HepG2 (cell line): Measurements from ENCODE around the gene ZNF22. TPM values are rescaled to one million over a fixed set of nuclear protein-coding genes. Genes with fewer than 3 reads are reported as not detected.

ENCODE experiments used
- CENPT ChIP-seq: sonication (generic); formaldehyde crosslinking; IDR thresholded peaks from 2 replicates; pipeline ENCODE4 v1.8.0; 2022; ENCODE audit warnings: low read depth, mild to moderate bottlenecking, moderate library complexity, missing genetic modification reagents
- CREB1 ChIP-seq, 2 experiments: fragments of 450-650 bp in 1 of 2; IDR thresholded peaks; 2 replicates each; pipeline ENCODE4 v1.6.1; 2016 to 2017; ENCODE audit warnings: control low read depth in 1 of 2, mild to moderate bottlenecking in 1 of 2, missing compliant biosample characterization in 1 of 2, missing genetic modification characterization in 1 of 2
- FOXA3 ChIP-seq: IDR thresholded peaks from 2 replicates; pipeline ENCODE4 v1.6.1; 2016; ENCODE audit warnings: missing genetic modification reagents, missing compliant biosample characterization
- IKZF5 ChIP-seq: IDR thresholded peaks from 2 replicates; pipeline ENCODE4 v1.6.1; 2018; ENCODE audit warnings: missing genetic modification reagents, mild to moderate bottlenecking, missing compliant biosample characterization
- RCOR2 ChIP-seq: IDR thresholded peaks from 2 replicates; pipeline ENCODE4 v1.6.1; 2016; ENCODE audit warnings: missing biosample characterization, missing genetic modification reagents
- SUZ12 ChIP-seq: fragments of 150-350 bp; IDR thresholded peaks from 2 replicates; pipeline ENCODE4 v1.6.1; 2014; ENCODE audit warnings: low read depth, low read length
- ZBTB38 ChIP-seq: sonication (generic); formaldehyde crosslinking; IDR thresholded peaks from 2 replicates; pipeline ENCODE4 v1.5.1; 2020; ENCODE audit warnings: mild to moderate bottlenecking, missing genetic modification reagents
- ZKSCAN8 ChIP-seq: IDR thresholded peaks from 2 replicates; pipeline ENCODE4 v1.6.1; 2016; ENCODE audit warnings: borderline replicate concordance, missing genetic modification reagents, missing compliant biosample characterization
- ZNF333 ChIP-seq: sonication (generic); formaldehyde crosslinking; IDR thresholded peaks from 2 replicates; pipeline ENCODE4 v1.4.0; 2020; ENCODE audit warnings: mild to moderate bottlenecking, missing genetic modification reagents, borderline replicate concordance
- ZNF503 ChIP-seq: sonication (generic); formaldehyde crosslinking; IDR thresholded peaks from 2 replicates; pipeline ENCODE4 v1.4.0; 2020; ENCODE audit warnings: missing genetic modification reagents
- ZNF530 ChIP-seq: sonication (generic); formaldehyde crosslinking; IDR thresholded peaks from 2 replicates; pipeline ENCODE4 v1.5.0; 2020; ENCODE audit warnings: low read depth, mild to moderate bottlenecking, missing genetic modification reagents
- ZNF572 ChIP-seq: sonication (generic); formaldehyde crosslinking; IDR thresholded peaks from 2 replicates; pipeline ENCODE4 v1.5.1; 2020; ENCODE audit warnings: mild to moderate bottlenecking, missing genetic modification reagents
- ZNF747 ChIP-seq: sonication (generic); formaldehyde crosslinking; IDR thresholded peaks from 2 replicates; pipeline ENCODE4 v1.8.1; 2023; ENCODE audit warnings: missing genetic modification reagents, mild to moderate bottlenecking, borderline replicate concordance
- polyA plus RNA-seq, 8 experiments: library from polyadenylated mRNA; depleted of rRNA in 3 of 8; stranded (reverse) in 7 of 8; unstranded in 1 of 8; fragments of >200 nt; fragmentation: Illumina TruSeq in 4 of 8; extraction: Trizol in 4 of 8; gene quantifications; 2 replicates each; pipeline versions ENCODE4 v1.2.1 to v1.2.3, GENCODE V29; 2011 to 2016; ENCODE audit warnings: low read depth in 4 of 8, missing spikeins in 1 of 8, mixed read lengths in 1 of 8; ENCODE audit not compliant: insufficient read depth in 1 of 8
- total RNA-seq, 5 experiments: library from RNA; depleted of rRNA; stranded (reverse); fragments of >200 nt; fragmentation: Illumina TruSeq; extraction: Trizol; gene quantifications; 2 replicates each; pipeline ENCODE4 v1.2.3, GENCODE V29; 2016; ENCODE audit warnings: low read depth in 1 of 5
- TF ChIP-seq, protein P1 (sequence below): sonication (generic); formaldehyde crosslinking; IDR thresholded peaks from 2 replicates; pipeline ENCODE4 v1.4.0; 2020; ENCODE audit warnings: missing genetic modification reagents
- TF ChIP-seq, protein P2 (sequence below): IDR thresholded peaks from 2 replicates; pipeline ENCODE4 v1.6.1; 2016; ENCODE audit warnings: low read depth, missing genetic modification reagents, missing compliant biosample characterization
- TF ChIP-seq, protein P3 (sequence below): sonication (generic); formaldehyde crosslinking; IDR thresholded peaks from 2 replicates; pipeline ENCODE4 v1.8.0; 2022; ENCODE audit warnings: missing genetic modification reagents, mild to moderate bottlenecking, moderate library complexity, borderline replicate concordance

The ZNF22 gene
- total and polyA plus RNA-seq, 2 of the 13 experiments (the other 11 are each of a cell fraction or from before 2014, with no cell fraction given), result 0.40 to 1.3 TPM

DNA sequence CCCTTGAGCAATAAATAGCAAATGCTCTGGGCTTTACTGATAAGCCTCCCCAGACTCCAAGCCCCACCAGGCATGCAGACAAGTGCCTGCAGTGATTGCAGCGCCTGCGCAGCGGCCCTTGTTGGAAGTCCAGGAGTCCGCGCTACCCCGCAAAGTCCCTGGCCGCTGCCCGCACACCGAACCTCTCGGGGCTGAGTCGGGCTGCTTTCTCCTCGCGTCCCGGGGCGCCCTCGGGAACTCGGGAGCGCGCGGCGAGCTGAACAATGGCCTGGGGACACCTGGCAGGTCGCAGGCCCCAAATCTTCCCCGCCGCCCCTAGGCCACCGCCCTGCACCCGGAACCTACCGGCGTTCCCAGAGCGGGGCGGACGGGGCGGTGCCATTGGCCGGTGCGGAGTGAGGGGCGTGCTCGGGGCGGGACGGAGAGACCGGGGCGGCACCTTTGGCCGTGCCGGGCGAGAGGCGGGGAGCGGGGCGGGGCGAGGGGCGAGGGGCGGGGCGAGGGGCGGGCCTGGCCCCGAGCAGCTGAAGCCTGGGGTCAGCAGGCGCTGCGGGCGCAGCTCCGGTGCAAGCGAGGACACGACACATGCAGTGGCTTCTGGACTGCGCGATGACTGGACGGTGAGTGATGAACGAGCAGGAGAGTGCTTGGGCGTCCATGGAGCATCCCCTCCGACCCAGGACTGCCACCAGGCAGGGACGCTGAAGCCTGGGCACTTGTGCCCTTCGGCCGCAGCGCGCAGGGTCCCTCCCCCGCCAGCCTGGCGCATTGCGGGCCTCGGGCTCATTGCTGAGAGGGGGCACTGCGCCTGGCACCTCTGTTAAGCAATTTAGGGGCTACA, 41.3 kb upstream of the ZNF22 start, which contains the start of gene RASSF4 (continued):
- TF ChIP-seq RCOR2 (CRISPR knock-in tag) (no peak), ZNF530 (CRISPR knock-in tag) (no peak), ZKSCAN8 (CRISPR knock-in tag) (no peak), CREB1 (IDR thresholded peaks at IDR 0.05) (no peak), CREB1 (CRISPR knock-in tag; IDR thresholded peaks at IDR 0.05) (no peak), ZNF333 (CRISPR knock-in tag) (no peak), ZBTB38 (peak; percentile 54; the same call in 1 of the 2 replicates), IKZF5 (peak; percentile 63; the same call in 1 of the 2 replicates), CENPT (CRISPR knock-in tag) (no peak), ZNF572 (CRISPR knock-in tag) (no peak), FOXA3 (peak; percentile 9; the same call in 1 of the 2 replicates), SUZ12 (no peak), ZNF747 (CRISPR knock-in tag) (no peak), ZNF503 (CRISPR knock-in tag) (no peak)
- TF ChIP-seq, protein P1, sequence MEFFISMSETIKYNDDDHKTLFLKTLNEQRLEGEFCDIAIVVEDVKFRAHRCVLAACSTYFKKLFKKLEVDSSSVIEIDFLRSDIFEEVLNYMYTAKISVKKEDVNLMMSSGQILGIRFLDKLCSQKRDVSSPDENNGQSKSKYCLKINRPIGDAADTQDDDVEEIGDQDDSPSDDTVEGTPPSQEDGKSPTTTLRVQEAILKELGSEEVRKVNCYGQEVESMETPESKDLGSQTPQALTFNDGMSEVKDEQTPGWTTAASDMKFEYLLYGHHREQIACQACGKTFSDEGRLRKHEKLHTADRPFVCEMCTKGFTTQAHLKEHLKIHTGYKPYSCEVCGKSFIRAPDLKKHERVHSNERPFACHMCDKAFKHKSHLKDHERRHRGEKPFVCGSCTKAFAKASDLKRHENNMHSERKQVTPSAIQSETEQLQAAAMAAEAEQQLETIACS (CRISPR knock-in tag), result peak; percentile 50; the same call in 1 of the 2 replicates
- TF ChIP-seq, protein P2, sequence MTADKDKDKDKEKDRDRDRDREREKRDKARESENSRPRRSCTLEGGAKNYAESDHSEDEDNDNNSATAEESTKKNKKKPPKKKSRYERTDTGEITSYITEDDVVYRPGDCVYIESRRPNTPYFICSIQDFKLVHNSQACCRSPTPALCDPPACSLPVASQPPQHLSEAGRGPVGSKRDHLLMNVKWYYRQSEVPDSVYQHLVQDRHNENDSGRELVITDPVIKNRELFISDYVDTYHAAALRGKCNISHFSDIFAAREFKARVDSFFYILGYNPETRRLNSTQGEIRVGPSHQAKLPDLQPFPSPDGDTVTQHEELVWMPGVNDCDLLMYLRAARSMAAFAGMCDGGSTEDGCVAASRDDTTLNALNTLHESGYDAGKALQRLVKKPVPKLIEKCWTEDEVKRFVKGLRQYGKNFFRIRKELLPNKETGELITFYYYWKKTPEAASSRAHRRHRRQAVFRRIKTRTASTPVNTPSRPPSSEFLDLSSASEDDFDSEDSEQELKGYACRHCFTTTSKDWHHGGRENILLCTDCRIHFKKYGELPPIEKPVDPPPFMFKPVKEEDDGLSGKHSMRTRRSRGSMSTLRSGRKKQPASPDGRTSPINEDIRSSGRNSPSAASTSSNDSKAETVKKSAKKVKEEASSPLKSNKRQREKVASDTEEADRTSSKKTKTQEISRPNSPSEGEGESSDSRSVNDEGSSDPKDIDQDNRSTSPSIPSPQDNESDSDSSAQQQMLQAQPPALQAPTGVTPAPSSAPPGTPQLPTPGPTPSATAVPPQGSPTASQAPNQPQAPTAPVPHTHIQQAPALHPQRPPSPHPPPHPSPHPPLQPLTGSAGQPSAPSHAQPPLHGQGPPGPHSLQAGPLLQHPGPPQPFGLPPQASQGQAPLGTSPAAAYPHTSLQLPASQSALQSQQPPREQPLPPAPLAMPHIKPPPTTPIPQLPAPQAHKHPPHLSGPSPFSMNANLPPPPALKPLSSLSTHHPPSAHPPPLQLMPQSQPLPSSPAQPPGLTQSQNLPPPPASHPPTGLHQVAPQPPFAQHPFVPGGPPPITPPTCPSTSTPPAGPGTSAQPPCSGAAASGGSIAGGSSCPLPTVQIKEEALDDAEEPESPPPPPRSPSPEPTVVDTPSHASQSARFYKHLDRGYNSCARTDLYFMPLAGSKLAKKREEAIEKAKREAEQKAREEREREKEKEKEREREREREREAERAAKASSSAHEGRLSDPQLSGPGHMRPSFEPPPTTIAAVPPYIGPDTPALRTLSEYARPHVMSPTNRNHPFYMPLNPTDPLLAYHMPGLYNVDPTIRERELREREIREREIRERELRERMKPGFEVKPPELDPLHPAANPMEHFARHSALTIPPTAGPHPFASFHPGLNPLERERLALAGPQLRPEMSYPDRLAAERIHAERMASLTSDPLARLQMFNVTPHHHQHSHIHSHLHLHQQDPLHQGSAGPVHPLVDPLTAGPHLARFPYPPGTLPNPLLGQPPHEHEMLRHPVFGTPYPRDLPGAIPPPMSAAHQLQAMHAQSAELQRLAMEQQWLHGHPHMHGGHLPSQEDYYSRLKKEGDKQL (CRISPR knock-in tag), result no peak
- TF ChIP-seq, protein P3, sequence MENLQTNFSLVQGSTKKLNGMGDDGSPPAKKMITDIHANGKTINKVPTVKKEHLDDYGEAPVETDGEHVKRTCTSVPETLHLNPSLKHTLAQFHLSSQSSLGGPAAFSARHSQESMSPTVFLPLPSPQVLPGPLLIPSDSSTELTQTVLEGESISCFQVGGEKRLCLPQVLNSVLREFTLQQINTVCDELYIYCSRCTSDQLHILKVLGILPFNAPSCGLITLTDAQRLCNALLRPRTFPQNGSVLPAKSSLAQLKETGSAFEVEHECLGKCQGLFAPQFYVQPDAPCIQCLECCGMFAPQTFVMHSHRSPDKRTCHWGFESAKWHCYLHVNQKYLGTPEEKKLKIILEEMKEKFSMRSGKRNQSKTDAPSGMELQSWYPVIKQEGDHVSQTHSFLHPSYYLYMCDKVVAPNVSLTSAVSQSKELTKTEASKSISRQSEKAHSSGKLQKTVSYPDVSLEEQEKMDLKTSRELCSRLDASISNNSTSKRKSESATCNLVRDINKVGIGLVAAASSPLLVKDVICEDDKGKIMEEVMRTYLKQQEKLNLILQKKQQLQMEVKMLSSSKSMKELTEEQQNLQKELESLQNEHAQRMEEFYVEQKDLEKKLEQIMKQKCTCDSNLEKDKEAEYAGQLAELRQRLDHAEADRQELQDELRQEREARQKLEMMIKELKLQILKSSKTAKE (CRISPR knock-in tag), result no peak
